Loucy (cell line): ENCODE results near the gene SLC19A3.

Experiments used
- CTCF ChIP-seq: fragments of 200-600 bp; sonication (generic); conservative IDR thresholded peaks from 2 replicates; pipeline ENCODE4 v1.5.1; 2014; ENCODE audit warnings: mild to moderate bottlenecking, antibody characterized with exemption, low read length
- EZH2phosphoT487 ChIP-seq: fragments of 200-600 bp; IDR thresholded peaks from 2 replicates; pipeline ENCODE4 v1.6.1; 2018; ENCODE audit warnings: antibody characterized with exemption, mild to moderate bottlenecking, moderate library complexity, borderline replicate concordance

DNA sequence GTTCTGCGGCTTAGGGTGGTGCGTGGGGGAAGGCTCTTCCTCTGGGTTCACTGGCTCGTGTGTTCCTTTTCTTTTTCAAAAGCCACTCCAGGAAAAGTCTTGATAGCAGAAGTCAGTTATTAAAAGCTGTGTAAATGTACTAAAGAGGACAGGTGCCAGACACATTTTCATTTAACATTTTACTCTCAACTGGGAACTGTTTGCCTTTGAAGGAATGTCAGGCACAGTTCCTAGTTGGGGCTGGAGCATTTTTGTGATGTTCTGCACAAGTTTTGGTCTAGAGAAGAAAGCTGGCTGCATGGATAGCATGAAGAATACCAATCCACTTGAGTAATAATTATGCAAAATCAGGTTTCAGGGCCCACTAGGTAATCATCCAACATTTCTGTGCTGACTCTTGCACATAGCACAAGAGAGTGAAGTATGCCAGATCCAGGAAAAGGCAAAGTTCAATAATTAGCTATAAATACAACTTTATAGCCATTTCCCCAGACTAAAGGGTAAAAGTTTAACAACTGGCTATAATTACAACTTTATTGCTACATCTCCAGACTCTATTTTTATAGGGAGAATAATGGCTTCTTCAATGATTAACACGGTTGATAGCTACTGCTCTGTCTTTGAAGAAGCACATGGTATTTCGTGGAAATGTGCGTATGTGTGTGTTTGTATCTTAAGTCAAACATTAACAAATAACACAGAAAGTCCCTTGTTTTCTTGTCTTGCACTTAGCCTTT, 44.1 kb upstream of the SLC19A3 start:
- no peak for TF ChIP-seq CTCF
- no peak for TF ChIP-seq EZH2phosphoT487
